ENCODE measurements around the gene COMT.
A peak's percentile ranks its signal among the peaks of the same experiment; 100 is the strongest.
"Not testable (repeated sequence)": the region's sequence is repeated elsewhere in the genome, so short reads cannot be mapped to it uniquely, and the experiment has no call there.

Gene COMT

DNA sequence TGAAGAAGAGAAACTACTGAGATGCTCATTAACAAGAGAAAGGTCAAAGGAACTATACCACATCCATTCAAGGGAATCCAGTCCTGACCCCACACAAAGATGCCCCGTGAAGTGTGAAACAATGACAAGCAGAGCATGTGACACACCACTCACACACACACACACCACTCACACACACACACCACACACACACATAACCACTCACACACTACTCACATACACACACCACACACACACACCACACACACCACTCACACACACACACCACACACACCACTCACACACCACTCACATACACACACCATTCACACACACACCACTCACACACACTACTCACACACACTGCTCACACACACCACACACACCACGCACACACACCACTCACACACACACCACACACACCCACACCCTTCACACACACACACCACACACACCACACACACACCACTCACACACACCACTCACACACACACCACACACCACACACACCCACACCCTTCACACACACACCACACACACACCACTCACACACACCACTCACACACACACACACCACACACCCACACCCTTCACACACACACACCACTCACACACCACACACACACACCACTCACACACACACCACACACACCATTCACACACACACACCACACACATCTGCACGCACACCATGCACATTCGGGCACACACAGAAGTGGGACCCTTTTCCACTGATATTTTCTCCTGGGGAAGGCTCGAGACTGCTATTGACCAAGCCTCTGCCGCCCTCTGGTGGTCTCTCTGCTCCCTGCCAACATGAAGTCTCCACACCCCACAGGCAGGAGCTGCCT, 32.0 kb upstream of the COMT start:
- peak; percentile 83 for DNase-seq

DNA sequence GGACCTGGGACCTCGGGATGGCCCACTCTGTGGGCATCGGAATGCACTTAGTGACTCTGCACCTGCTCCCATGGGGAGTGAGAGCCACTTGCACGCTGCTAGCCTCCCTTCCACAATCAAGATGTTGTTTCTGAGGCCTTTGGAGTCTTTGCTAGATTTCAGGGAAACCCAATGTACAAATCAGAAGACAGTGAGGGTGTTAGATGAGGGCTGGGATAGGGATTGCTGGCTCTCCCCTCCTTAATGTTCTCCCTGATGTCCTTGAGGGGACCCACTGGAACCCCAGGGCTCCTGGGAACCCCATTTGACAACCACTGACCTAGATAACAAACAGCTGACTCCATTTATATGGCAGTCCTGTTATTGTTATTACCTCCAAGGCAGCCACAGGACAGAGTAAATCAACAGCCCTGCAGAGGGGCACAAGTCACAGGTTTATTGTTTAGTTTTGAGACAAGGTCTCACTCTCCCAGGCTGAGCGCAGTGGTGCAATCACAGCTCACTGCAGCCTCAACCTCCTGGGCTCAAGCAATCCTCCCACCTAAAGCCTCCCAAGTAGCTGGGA, 31.3 kb upstream of the COMT start:
- no peak for DNase-seq

DNA sequence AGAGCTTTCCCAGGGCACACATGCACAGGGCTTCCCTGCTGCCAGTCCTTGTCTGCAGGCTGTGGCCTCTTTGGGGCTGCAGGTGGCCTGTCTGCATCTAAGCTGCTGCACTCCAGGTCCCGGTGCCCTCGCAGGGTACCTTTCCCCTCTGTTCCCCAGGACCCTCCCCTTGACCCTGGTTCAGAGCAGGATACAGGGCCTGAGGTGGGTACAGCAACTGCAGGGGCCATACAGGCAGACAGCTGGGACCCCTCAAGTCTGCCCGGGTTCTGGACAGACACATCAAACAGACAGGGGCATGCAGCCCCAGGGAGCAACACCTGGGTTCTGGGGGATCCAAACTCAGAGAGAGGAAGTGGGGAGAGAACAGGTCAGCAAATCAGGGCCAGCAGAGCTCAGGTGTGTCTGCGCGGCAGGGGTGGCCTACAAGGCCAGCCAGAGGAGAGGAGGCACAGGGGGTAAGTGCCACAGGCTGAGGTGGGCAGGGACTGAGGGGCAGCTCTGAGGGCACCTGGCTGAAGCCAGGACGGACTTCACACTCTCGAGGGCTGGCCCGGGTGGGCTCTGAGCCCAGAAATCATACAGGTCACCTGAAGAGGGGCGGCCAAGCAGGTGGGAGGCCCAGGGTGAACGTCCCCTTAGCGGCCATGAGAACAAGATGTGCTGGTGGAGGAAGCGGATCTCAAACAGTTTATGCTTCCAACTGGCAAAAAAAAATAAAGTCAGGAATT, 29.9 kb upstream of the COMT start:
- DNase-seq: no peak

DNA sequence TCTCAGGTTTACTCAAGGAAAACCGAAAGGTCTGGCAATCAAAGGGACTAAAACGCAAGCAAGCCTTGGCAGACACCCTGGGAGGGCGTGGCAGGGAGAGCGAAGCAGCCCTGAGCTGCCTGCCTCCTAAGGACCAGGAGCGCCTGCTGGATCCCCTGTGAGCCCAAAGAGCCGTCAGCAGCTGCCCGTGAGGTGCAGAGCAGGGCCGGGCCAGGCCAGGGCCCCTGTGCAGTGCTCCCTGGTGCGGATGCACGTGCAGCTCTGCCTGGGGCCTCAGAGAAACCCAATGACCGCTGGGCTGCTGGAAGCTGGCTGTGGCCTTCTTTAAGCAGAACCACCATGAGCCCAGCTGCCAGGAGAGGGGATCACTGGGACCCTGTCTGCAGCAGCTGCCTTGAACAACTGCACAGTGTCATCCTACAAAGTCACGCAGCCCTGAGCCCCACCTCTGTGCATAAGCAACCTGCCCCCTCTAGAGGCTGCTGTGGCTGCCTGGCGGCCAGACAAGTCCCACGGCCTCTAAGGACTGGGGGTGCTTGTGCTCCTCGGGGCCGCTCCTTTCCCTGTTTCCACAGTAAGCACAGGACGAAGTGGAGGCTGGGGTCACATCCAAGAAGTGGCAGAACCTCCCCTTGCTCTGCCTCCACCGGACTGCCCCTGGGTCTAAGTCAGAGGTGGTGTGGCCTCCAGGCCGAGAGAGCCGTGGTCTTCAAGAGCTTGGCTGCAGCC, 29.1 kb upstream of the COMT start:
- DNase-seq: no peak

DNA sequence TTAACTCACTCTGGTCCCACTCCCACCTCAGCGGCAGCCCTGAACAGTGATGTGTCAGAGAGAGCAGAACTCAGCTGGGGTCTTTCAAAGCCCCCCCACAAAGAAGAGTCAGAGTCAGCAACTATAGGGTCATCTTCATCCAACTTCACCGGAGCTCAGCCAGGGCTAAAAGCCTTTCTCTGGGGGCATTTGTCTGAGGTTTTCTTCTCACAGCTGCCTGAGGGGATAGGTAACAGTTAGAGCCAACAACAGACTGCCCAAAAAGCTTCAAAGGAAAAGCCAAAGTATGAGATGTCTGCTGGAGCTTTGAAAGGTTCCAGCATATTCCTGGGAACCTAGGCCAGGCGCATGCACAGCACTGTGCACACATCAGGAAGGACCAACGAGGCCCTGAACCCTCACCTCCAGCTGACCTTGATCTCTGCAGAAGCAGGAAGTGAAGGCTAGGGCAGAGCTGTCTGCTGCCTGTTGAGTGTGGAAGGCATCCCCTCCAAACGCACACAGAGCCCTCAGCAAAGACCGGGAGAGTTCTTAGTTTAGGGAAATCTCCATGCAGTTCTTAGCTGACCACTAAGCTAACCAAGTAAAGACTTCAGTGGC, 28.1 kb upstream of the COMT start:
- DNase-seq: no peak

DNA sequence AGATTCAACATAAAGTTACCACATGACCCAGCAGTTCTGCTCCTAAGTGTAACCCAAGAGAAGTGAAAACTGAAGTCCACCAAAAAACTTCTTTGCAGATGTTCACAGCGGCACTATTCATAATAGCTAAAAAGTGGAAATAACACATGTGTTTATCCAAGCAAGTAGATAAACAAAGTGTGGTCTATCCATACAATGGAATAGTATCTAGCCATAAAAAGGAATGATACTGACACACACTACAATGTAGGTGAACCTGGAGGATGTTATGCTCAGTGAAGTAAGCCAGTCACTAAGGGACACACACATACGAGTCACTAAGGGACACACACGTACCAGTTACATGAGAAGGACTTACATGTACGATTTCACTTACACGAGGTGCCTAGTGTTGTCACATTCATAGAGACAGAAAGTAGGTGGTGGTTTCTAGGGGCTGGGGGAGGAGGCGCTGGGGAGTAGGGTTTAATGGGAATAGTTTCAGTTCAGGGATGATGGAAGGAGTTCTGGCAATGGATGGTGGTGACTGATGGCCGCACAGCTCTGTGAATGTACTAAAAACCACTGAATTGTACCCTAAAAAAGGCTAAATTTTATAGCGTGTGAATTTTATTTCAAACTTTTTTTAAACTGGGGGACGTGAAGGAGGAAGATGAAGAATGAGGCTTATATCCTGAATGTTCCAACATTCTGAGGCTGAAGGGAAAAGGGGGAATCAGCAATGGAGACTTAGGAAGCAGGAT, 27.2 kb upstream of the COMT start:
- DNase-seq: no peak

DNA sequence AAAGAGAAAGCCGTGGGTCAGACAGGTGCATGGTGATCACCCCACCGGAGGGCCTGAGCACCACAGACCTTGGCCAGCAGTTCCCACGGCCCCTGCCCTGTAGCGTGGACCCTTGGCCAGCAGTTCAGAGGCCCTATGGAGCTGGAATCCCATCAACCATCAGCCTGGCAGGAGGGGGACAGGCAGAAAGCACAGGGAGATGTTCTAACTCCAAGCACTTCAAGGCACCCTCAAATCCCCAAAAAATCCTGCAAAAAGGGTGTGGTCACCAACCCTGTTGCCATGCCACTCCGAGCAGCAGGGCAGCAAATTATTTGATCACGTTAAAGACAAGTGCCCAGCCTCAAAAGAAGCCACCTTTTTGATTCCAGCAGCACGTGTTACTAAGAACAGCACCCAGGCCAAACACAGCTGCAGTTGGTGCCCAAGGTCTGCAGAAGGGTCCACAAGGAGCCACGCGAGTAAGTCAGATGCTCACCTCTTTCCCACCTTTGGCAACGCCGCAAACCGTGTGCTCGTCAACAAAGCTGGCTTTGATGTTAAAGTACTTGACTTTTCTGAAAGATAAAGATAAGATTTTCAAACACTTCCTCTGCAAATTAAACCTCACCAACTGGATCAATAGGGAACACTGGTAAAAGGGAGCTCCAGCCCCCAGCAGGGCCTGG, 26.2 kb upstream of the COMT start:
- DNase-seq: no peak

DNA sequence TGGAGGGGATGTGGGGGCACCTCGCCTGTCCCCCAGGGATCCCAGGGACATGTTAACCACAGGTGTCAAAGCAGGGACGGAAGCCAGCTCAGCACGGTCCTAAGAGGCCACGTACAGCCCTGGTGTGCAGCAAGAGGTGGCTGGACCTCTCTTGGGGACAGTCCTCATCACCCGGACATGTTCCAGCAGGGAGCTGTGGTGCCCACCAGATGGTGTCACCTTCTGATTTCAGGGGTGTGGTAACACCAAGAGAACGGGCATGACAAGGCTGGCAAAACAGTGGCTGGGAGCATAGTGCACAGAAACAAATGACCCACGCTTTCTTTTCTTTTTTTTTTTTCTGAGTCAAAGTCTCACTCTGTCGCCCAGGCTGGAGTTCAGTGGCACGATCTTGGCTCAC, 25.6 kb upstream of the COMT start:
- no peak for DNase-seq

DNA sequence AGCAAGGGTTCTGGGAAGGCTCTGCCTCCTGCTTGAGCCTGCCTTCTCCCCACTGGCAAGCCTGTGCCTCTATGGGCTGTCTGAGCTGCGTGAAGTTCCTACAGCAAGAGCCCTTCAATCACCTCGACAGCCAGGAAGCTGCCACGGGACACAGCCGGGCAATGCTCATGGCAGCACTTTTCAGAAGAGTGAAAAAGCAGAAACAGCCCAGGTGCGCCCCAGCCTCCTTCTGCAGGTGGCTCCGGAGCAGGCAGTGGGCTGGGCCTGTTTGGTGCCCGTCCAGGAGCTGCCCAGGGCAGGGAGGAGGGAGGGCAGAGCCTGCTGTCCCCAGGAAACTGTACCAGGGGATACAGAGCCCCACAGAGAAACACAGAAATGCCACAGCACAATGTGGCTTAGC, 24.6 kb upstream of the COMT start:
- no peak for DNase-seq

DNA sequence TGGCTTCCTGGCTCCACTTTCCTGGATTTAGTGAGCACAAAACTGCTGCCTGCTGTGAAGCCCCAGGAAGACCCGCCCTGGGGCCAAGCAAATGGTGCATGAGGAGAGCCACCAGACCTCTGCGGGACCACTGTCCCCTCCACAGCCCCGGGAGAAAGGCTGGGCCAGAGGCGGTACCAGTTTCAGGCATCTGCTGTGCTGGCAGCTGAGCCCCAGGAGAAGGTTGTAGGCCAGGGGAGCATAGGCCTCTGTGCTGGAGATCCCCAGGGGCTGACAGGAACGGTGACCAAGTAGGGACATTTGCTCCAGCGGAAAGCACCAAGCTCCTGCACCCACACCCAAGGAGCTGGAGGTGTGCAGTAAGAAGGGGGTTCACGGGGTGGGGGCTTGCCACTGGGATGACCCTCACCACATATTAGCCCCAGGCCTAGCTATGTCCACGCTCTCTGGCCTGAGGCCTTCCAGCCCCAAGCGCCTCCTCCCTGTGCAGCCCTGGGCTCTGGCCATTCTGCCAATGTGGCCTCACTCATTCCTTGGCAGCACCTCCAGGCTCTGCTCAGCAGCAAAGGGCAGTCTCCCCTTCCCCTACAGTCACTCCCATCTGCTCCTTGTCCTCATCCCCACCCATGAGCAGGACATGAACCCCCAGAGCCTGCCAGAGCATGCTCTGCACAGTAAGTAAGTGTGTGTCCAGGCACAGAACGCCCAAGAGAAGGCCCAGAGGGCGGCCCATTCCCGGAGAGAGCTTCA, 24.0 kb upstream of the COMT start:
- DNase-seq: no peak

DNA sequence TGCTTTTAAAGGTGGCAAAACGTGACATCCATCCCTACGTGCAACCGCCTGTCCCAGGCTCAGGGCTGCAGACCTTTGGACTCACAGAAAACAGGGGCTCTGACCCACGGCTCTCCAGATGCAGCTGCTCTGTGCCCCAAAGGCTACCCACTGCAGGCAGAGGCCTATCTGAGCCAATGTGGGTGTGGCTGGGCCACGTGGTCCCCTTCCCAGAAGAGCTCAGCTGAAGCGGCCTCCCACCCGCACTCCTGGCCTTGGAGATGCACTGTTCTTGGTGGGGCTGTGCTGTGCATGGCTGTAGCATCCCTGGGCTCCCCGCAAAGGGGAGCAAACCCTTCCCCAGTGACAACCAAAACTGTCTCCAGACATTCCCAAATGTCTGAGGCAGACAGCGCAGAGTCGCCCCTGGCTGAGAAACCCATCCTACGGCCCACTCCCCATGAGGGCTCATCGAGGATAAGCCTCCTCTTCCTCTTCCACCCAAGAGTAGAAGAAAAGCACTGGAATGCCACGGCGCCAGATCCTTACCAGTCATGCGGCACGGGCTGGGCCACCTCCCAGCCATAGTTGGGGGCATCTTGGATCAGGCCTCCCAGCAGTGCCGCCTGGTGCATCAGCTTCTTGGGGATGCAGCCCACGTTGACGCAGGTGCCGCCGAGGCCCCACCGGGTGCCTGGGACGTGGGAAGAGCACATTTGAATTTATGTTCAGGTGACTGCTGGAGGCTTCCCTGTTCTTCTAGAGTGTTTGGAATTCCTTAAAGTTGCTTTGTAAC, 23.1 kb upstream of the COMT start:
- no peak for DNase-seq

DNA sequence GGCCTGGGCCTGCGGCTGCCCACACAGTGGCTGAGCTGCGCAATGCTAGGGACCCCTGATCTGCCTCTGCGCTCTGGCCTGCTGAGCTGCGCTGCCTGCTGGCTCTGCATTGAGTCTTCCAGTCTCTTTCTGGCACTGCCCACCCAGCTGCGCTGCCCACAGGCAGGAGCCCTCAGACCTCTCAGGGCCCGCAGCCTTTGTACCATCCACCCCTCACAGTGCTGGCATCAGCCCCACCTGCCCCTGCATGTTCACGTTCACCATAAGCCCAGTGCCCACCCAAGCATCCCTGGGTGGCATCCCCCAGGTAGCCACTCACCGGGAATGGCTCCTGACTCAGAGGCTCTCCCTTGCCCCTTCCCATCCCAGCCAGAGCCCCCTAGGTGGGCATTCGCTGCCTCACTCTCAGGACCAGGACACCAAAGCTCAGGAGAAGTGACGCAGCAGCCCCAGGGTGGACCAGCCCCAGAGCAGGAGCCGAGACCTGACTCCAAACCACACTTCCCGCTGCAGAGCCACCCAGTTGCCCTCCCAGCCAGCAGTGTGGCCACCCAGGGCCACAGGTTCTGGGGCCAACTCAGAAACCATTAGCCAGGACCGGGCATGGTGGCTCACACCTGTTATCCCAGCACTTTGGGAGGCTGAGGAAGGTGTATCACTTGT, 21.7 kb upstream of the COMT start:
- DNase-seq: no peak

DNA sequence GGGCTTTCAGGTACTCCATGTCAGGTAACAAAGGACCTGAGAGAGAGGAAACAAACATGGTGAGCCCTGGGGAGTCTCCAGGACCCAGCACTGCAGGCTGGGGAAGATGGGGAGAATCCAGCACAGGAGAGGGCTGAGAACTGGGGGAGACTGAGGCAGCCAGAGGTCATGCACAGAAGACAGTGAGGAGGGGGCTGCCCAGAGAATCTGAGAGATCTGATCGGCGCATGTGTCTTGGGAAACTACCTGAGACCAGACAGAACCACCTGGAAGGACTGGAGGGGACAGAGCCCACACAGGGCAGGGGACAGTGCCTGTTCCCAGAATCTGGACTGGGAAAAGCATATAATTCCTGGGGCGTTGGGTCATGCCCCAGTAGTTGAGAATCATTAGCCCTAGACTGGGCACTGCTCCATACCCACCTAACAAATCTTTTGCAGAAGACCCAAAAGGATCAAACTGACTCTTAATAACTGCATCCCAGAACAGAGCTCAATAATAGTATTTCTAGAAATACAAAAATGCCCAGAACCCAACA, 20.0 kb upstream of the COMT start:
- no peak for DNase-seq

DNA sequence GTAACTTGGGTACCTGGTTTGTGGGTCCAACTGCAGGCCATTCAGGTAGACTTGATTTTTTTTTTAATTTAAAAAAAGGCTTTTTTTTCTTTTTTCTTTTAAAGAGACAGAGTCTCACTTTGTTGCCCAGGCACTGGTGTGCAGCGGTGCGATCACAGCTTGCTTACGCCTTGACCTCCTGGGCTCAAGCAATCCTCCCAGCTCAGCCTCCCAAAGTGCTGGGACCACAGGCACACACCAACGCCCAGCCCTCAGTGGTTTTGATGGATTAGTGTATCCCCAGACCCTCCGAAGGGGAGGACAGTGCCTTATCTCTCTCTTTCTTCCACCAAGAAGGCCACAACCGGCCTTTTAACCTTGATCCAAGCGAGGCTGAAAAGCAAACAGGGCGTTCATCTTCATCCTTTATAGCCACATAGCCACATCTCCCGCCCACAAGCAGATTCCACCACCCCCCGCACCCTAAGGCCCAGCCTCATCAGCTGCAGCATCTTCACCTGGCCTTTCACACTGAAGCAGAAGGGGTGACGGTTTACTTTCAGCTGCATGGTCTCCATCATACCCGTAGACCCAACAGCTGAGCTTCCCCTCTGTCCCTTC, 17.6 kb upstream of the COMT start:
- no peak for DNase-seq

DNA sequence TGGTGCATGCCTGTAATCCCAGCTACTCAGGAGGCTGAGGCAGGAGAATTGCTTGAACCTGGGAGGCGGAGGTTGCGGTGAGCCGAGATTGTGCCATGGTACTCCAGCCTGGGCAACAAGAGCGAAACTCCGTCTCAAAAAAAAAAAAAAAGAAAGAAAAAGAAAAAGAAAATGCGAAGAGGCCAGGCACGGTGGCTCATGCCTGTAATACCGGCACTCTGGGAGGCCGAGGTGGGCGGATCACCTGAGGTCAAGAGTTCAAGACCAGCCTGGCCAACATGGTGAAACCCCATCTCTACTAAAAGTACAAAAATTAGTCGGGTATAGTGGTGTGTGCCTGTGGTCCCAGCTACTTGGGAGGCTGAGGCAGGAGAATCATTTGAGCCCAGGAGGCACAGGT, 15.5 kb upstream of the COMT start:
- DNase-seq: not testable (repeated sequence)

DNA sequence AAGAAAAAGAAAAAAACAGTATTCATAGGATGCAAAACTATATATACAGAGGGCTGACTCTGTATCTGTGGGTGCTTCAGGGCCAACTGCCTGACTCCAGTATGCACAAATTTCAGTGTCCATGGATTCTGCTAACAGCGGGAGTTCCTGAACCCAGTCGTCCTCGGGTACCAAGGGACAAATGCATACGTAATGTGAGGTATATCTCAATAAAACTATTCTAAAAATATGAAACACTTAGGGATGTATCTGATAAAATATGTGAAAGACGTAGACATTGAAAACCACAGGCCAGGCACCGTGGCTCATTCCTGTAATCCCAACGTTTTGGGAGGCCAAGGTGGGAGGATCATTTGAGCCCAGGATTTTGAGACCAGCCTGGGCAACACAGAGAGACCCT, 13.9 kb upstream of the COMT start:
- no peak for DNase-seq

DNA sequence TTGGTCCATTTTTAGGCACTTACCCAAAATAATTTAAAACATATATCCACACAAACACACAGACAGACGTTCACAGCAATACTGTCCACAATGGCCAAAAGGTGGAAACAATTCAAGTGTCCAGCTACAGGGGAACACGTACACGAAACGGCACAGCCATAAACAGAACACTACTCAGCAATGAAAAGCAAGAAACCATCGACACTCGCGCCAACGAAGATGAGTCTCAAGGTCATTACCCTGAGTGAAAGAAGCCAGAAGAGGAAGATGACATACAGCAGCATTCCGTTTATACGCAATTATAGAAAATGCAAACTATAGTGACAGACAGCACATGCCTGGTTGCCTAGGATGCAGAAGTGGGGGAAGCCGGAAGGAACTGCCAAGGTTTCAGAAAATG, 13.4 kb upstream of the COMT start:
- DNase-seq: no peak

DNA sequence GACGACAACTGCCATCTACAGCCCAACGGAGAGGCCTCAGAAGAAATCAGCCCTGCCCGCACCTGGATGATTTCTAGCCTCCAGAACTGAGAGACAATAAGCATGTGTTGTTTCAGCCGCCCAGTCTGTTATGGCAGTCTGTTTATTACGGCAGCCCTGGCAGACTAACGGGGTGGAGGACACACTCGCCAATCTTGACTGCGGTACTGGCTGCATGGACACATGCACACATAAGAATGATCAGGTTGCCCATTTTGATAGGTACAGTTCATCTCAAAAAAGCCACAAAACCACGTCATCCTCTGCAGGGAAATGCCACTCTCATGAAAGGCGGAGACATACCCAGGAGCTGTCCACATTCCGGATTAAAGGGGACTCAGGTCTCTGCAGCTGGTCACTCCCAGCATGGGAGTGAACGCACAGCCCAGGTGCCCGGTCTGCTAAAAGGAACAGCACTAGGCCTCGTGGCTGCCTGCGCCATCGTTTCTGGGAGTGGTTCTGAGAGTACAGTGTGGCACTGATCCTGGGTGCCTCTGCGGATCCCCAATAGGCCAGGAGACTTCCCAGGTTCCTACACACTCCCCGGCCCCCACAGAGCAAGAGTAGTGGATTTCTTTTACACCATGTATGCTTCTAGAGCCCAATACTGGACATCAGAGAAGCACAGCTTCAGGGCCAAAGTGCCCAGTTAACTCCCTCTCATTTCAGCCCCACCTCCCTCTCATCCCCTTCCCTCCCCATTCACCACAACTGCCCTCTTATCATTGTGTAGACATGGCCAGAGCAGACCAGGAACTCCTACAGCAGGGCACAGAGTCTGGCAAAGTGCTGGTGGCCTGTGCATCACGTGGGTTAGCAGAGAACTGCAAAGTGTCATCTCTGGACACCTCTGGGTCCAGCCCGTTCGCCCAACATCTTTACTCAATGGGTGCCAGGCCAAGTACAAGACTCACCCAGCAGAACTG, 11.7 kb upstream of the COMT start:
- DNase-seq: no peak
